Activated T-helper 1 cell treated with anti-CD3 and anti-CD28 coated beads, Interleukin-12 subunit alpha, Interleukin-12 subunit beta, Interleukin-2, Interleukin-4 antibody, amounts not matched to agents 30 ng/mL and 10 ng/mL and 1 ng/mL, durations not matched to agents 14 hours and 24 hours and 36 hours (primary cell): Measurements from ENCODE around the gene STARD13. TPM values are rescaled to one million over a fixed set of nuclear protein-coding genes. Genes with fewer than 3 reads are reported as not detected.

Experiments
- DNase-seq: peaks from one replicate; pipeline ENCODE4 v3.0.0; 2021; ENCODE audit warnings: low spot score
- H3K27ac Mint-ChIP-seq: one replicate; pipeline ENCODE4 v1.8.0; 2021; ENCODE audit warnings: mild to moderate bottlenecking, mixed read lengths
- H3K27me3 Mint-ChIP-seq: one replicate; pipeline ENCODE4 v1.8.0; 2022; ENCODE audit warnings: mild to moderate bottlenecking, moderate library complexity, mixed read lengths; ENCODE audit not compliant: insufficient read depth
- H3K36me3 Mint-ChIP-seq: one replicate; pipeline ENCODE4 v1.8.0; 2021; ENCODE audit warnings: low read depth, mixed read lengths
- H3K4me1 Mint-ChIP-seq: one replicate; pipeline ENCODE4 v1.8.0; 2021; ENCODE audit warnings: low read depth, mixed read lengths
- H3K4me3 Mint-ChIP-seq: one replicate; pipeline ENCODE4 v1.8.0; 2021; ENCODE audit warnings: mild to moderate bottlenecking, moderate library complexity, mixed read lengths
- H3K9me3 Mint-ChIP-seq: one replicate; pipeline ENCODE4 v1.8.0; 2021; ENCODE audit warnings: mixed read lengths
- intact Hi-C: fragments of 100-400 bp; cut with micrococcal nuclease; formaldehyde crosslinking; loops from one replicate; pipeline ENCODE4 v1.15.1; 2024
- total RNA-seq: library from RNA; stranded (reverse); gene quantifications from 2 replicates; pipeline ENCODE4 v1.2.3, GENCODE V29; 2022

The STARD13 gene
- total RNA-seq, 1 donor from 2014 or later = 6.9 TPM

- intact Hi-C loops = no loop called here
- H3K9me3 Mint-ChIP-seq = no peaks in the 10 kb centered on the region
- H3K4me3 Mint-ChIP-seq = no peak overlapping the region
- H3K4me1 Mint-ChIP-seq = no peaks in the 10 kb centered on the region
- no peak overlapping the region for H3K27ac Mint-ChIP-seq
- no peaks in the 10 kb centered on the region for H3K36me3 Mint-ChIP-seq
- H3K27me3 Mint-ChIP-seq = no peaks in the 10 kb centered on the region
- no peak for DNase-seq
Measured at GRCh38 chr13:33053397-33054066, 232.0 kb downstream of the STARD13 start.
